Activated CD8-positive, alpha-beta memory T cell treated with anti-CD3 and anti-CD28 coated beads for 48 hours (primary cell): ENCODE data around the gene HOXB3.

Experiments
- DNase-seq, 3 experiments: peaks; one replicate each; pipeline ENCODE4 v3.0.0-alpha.2; 2020; ENCODE audit warnings: low read depth in 2 of 3, low spot score in 2 of 3

Gene HOXB3

DNA sequence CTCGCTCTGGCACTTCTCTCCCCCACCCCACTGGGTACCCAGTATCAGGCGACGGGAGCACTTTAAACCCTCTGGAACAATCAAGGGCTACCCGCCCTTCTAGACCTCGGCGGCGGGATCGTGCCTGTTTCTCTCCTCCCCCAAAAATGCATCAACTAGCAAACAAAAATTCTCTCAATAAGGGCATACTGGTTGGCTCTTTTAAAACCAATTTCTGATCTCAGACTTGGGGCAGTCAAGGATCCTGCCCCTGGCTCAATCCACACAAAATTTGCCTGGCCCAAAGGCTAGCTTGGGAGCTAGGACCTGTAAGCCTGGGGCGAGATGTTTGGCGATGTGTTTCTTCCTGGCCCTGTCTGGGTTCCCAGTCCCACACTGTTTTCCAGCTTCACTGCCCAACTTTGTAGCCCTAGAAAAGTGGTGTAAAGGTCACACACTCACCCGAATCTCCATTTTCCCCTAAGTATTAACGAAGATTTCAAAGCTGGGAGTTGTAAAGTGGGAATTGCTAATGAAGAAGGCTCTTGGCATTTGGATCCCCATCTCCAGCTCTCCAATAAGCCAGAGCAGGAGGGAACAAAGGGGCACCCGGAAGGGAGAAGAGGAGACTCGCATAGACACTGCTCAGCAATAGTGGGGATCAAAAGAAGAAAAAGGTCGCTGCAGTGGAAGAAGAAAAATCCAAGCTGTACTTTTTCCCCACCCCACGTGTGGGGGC is 30.8 kb downstream of the HOXB3 start:
- DNase-seq, result no peak

DNA sequence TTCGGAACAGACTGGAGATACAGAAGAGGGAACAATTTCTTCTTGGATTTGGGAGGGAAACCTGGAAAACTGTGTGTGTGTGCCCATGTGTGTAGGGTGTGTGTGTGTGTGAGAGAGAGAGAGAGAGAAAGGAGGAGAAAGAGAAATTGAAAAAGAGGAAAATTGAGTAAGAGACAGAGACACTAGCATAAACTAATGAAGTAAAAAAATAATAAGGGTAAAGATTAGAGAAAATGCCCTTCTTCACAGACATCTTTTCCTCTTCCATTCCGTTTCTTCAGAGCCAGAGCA is 31.3 kb downstream of the HOXB3 start:
- no peak for DNase-seq

DNA sequence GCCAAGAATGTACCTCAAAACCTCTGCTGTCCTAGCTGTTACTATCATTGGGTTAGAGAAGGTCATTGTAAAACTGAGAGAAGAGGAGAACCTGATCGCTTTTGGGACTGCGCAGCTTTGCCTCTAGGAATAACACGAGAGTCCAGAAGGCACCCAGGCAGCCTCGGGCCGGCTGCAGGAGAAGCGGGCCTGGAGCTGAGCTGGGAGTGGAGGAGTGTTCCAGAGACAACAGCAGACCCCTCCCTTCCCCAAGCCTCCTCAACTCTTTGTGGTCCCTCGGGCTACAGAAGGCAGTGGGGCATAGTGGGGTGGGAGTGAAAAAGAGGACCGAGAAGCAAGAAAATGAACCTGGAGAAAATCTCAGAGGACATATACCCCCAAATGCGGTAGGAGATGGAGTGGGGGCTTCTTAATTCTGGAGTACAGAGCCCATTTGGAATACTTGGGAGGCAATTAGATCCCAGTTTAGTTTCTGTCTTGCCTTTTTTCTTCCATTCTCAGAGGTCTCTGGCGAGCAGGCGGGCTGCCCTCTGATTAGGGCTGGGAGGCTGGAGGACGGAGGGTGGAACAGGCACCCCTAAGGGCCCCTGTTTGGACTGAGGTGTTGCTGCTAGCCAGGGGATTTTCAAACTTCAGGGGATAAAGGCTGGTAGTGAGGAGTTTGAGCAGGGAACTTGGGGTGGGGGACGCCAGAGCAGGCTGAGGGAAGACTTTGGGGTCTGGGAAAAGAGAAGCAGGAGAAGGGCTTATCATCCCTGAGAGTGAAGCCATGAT is 31.8 kb downstream of the HOXB3 start:
- DNase-seq, result no peak

DNA sequence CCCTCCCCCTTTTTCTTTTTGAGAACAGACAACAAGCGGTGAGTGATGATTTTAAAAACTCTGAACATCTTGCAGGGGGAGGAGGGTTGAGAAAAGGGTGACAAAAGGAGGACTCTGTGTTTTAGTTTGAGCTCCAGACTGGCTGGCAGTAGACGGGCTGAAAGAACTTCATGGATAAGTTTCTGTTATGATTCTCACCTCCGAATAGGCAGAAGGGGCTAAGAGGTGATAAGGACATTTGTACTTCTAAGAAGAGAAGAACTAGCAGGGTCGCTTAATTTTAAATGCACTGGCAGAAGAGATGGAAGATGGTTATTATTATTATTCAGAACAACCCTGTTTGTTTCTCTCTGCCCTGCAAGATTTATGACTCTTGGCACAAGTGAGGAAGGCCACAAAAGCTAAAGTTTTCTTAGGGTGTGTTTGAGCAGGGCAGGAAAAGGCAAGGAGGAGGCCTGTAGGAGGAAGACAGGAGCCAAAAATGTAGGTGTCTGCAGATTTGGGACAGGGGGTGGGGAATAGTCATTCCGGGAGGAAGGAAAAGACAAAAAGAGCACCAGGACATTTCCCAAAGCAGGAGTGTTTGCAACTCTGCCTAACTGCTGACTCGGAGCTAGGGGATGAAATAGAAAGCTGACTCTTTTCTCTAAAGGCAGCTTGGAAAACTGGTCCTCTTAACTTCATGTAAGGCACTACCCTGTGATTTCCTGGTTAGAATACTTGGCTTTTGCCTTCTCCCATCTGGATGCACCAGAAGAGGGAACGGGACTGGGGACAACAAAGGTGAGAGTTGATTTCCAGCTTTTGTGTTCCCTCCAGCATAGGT is 33.3 kb downstream of the HOXB3 start:
- no peak for DNase-seq

DNA sequence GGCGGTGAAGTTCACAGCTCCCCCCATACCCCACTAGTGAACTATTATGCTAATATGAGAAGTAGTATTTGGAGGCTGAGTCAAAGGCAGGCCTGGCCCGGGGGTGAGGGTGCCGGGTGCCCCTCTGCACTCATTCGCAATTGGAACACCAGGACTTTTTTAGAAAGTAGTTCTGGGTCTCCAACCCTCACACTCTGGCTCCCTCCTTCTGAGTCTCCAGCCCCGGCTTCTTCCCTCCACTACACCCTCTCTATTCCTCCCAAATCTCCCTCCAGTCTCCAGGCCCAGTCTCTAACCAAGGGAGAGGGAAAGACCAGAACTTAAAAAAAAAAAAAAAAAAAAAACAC is 33.8 kb downstream of the HOXB3 start:
- no peak for DNase-seq

DNA sequence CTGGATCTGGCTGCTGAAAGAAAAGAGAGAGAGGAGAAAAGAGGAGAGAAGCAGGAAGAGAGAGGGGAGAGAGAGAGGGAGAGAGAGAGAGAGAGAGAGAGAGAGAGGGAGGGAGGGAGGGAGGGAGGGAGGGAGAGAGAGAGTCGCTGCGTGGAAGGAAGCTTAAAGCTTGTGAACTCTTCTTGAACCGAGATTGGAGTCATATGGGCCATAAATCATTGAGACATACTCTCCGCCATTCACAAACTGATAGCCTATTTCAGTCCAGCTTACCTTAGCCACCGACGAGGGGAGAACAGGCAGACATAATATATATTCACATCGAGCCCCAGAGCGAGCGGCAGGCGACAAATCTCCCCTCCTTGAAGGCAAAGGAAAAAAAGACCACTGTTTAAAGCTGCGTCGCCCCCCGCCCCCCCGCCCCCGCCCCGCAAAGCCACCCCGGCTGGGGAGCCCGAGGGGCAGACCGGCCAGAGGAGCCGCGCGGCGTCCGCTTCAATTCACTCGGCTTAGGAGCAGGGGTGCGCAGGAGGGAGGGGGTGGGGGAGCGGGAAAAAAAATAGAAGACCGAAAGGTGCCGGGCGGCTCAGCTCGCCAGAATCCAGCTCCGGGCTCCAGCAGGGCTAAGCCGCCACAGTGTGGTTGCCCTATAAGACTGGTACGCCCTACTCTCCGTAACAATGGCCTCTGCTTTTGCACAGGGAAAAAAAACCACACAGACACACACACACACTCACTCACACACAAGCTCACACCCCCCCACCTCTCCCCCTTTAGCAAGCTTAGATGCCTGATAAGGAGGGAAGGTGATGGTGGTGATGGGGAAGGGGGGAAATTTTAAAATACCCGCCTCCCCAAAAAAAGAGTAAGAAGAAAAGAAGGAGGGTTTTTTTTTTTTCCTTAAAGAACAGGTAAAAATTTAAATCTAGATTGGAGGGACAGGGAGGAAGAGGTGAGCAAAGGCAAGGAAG is 34.5 kb downstream of the HOXB3 start:
- no peak for DNase-seq

DNA sequence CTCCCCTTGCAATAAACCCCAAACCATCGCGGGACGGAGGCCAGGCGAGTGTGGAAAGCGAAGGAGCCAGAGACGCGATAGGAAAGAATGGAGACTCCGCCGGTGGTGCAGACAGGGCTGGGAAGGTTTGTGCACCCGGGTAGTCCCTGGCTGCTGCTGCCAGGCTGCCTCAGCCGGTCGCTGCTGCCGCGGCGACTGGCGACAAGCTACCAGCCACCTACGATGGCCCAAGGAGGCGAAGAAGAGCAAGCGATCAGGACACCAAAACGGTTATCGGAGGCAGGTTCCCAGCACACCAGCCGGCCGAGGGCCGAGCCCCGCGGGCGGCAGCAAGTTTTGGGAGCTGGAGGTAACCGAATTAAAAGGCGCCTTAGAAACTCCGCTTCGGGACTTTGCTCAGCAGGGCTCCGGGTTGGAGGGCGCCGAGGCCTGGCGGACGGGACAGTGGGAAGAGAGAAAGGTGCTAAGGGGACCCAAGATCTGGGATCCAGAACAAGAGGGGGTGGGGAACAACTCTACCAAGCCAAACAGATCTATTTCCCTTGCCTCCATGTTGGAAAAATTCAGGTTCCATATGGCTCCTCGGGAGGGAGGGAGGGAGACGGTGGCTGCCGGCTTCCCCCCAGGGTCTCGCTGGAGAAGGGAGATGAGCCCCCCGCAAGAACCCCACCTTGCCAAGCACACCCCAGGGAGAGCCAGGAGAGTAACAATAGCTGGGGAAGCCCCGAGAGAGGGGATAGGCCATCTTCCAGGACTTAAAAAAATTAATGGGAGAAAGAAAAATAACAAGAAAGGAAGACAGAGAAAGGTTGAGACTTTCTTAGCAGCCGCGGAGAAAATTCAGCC is 35.4 kb downstream of the HOXB3 start:
- no peak for DNase-seq

DNA sequence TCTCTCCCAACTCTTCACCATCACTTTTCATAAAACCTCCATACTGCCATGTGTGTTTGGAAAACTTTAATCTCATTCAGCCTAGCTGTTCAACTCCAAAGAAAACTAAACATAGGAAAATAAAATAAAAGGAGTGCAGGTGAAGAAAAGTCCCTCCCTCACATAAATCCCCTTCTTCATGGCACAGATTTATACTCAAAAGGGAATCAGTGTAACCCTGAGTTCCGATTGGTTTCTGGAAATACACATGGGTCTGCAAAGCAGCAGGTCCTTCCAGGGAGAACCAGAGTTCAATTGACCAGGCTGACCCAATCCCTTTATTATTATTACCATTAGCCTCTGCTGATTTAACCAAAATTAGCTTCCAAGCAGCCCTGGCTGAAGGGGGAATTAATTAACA is 36.2 kb downstream of the HOXB3 start:
- no peak for DNase-seq

DNA sequence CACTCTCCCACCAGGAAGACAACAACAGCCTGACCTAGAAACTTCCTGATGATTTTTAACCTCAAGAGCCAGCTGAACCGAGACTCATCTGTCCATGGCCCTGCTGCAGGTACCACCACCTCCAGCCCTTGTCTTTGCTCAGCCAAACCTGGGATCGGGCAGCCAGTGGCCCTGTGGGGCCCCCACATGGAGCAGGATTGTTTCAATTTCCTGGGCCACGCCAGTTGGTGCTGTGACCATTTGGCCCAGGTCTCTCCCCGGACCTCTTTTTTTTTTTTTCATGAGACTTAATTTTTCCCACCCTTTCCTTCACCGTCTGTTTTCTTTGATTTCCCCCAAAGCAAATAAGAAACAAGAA is 36.9 kb downstream of the HOXB3 start:
- DNase-seq, result no peak

DNA sequence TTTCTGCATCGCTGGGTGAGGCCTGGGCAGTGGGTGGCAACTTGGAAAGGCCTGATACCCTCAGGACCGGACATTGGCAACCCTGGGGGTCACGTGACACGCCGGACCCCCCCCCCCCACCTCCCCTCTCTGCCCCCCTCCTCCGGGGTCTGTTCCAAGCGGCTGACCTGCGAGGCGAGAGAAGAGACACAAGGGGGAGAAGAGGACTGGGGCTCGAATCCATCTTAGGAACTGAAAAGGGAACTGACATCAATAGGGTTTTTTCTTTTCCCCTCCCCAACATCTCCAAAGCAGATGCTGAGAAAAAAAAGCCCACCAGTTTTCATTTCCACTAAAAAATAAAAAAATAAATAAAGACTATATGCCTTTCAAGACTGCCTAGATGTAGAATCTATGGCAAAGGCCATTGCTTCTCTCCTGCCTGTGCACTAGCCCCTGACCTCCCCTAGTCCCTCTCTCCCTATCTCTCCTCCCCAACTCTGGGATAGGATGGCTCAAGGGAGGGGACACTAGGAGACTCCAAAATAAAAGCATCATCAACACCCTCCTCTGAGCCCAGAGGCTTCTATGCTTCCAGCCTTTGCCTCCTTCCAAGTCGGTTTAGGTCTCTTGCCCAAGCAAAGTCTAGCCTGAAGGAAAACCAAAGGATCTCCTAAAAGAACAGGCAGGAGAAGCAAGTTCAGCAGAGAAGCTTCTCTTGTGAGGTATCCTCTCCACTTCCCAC is 37.4 kb downstream of the HOXB3 start:
- no peak for DNase-seq

DNA sequence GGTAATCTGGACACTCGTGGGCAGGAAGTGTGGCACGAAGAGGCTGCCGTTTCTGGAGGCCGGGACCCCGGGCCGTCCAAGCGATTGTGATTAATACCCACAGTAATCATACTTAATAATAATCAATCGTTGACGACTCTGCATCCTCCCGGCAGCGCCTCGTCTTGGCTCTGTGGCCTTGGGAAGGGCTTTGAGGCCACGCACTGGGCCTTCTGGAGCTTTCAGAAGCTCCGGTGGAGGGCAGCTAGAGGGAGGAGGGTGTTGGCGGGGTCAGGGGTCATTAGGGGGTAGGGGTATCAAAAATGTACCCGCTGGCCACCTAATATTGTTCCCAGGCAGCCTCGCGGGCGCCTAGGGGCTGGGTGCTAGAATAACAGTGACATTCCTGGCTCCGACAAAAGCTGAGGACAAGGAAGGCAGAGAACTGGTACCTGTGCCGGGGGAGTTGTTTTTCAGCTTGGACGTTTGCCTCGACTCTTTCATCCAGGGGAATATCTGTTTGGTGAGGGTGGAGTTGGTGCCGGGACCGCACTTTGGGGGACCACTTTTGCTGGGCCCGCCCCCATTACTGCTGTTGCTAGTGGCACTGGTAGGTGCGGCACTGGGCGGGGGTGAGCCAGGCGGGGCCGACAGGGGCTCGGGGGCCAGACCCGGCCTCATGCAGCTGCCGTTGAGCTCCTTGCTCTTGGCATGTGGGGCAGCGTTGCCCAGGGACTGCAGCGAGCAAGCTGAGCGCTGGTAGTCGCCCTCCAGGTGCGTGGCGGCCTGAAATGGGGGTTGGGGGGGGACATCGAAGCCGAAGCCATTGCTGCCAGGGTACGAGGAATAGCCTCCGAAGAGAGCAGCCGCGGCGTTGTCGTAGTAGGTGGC is 38.2 kb downstream of the HOXB3 start:
- no peak for DNase-seq

DNA sequence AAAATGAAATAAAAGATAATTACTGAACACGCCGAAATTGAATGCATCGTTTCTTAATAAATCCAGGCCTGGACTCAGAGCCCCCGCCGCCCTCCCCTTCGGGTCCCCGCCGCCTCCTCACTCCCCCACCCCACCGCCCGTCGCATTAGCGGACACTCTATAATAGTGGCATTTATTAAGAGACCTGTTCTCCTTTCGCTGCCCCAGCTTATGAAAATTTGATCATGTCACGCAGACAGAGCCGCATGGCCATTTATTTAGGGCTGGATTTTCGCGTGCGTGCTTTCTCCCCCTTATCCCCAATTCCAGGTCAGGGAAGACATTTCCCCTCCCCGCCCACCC is 38.9 kb downstream of the HOXB3 start:
- DNase-seq, result no peak

DNA sequence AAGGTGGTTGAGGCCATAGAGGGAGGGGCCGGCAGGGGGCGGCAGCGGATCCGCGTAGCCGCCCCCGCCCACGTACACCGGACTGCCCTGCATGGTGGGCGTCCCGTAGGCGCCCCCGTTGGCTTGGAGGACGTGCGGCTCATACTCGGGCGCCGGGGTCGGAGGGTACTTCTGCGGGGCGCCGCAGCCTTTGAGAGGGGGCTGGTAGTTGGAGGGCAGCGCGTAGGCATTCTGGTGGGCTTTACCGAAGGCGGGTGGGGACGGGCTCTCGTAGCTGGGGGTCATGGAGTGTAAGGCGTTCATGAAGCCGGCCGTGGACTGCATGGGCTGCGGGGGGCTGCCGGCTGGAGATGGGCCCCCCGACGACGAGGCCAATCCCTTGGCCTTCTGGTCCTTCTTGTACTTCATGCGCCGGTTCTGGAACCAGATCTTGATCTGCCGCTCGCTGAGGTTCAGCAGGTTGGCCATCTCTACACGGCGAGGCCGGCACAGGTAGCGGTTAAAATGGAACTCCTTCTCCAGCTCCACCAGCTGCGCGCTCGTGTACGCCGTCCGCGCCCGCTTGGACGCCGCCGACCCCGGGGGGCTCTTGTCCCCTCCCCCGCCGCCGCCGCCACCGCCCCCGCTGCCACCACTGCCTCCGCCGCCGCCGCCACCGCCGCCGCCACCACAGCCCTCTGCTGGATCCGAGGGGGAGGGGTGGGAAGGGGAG is 39.4 kb downstream of the HOXB3 start:
- DNase-seq, result no peak

DNA sequence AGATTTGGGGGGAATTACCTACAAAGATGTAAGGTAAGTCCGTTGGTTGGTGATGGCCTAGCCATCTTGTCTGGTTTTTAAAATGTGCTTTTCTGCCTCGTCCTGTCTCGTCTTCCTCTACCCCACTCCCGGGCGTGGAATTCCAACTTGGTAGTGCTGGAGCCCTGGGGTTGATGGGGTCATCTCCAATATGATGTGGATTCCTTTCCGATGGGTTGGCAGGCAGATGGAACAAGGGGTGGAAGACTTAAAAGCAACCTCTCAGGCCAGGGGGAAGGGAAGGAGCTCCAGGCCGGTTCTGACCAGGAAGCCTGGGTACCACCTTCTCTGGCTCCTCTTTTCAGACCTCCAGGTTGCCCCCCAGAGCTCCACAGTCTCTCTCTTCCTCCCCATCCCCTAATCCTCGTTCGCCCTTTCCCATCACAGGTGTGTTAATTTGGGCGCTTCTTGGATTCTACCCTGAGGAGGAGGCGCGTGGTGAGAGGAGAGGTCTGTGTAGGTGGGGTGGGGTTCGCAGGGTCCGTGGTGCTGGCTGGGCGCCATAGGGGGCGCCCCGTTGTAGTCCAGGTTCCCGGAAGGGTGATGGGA is 40.0 kb downstream of the HOXB3 start:
- no peak for DNase-seq

DNA sequence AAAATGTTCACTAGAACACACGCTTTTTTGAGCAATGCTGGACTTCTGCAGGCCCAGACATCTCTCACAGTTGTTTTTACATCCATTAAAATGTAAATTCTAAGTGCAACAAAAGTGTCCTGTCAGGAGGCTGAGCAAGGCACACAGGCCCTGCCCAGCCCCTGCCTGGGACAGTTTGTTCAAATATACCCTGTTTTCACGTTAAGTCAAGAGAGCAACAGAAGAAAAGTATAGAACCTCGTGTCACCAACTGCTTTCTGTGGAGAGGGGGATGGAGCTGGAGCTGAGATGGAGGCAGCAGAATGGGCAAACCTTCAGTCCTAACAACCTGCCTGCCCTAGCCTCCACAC is 40.8 kb downstream of the HOXB3 start:
- no peak for DNase-seq

DNA sequence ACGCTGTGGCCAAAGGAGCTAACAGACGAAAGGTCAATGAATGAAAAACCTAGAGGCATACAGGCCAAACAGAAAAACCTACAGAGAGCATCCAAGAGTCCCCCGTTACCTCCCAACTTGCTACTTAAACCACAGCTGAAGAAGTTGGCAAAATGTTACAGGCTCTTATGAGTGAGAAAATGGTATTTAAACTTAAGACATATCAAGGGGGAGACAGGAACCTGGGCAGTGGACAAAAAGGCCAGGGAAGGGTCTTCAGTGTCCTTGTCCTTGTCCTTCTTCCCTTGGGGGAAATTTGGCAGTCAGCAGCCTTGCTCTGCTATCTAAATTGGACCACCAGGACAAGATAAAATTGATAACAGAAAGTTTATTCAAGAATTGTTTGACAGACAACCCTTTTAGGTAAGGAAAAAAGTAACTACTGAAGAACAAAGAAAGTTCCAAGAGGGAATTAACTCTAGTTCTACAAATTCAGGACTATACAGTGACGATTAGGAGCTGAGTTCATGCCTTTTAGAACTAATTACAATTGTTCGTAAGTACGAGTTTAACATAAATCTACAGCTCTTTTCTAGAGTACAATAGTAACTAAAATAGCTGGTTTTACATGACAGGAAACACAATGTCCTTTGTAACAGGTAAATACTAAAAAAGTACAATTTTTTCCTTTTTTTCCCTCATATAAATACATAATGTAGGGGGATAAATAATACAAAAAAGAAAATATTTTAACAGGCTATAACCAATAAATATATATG is 41.3 kb downstream of the HOXB3 start:
- DNase-seq, result no peak

DNA sequence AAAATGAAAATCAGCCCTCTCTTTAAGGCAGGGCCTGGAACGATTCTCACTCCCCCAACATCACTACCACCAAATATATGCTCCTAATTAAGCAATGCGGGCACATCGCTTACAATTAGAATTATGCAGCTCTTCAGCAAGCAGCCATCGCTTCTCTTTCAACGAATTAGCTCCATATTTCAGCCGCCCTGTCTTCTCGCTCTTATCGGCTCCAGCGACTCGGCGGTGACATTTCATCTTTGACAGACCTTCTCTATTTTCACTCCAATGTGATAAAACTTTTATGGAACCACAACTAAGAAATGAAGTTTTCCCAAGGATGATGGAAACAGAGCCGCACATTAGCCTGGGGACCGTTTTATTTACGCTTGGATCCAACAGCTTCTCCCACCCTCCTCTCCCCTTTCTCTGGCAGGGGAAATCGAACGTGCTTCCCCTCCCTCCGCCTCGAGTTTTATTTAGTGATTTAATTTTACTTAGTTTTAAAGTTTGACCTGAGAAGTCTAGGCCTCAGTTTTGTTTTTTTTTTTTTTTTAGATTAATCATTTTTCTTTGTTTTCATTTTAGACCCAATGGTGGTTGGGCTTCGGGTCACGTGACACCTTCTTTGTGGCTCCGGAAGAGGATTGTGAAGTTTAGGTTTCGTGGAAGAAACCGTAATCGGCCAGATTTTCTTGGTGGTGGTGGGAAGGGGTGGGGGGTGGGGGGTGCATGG is 42.1 kb downstream of the HOXB3 start:
- DNase-seq, result no peak
